Gastrocnemius medialis (tissue), 4 donors: Measurements from ENCODE around the gene TSEN2.

Experiments used
- CTCF ChIP-seq, 5 experiments: fragments of 450-650 bp in 3 of 5; fragments of 200-600 bp in 2 of 5; sonication (generic) in 2 of 5; IDR thresholded peaks in 4 of 5; conservative IDR thresholded peaks in 1 of 5; 1 replicate in 4 of 5; 2 replicates in 1 of 5; pipeline ENCODE4 v1.5.1; 2016 to 2019; ENCODE audit warnings: antibody characterized with exemption in 5 of 5, mild to moderate bottlenecking in 3 of 5, moderate library complexity in 3 of 5
- POLR2A ChIP-seq, 2 donors: fragments of 450-650 bp; IDR thresholded peaks; one replicate each; pipeline ENCODE4 v1.6.1; 2017; ENCODE audit warnings: antibody characterized with exemption in 2 of 2, mild to moderate bottlenecking in 2 of 2, moderate library complexity in 2 of 2

GRCh38 chr3:12484983-12485327 is 675 bp downstream of the TSEN2 start:
- TF ChIP-seq CTCF (IDR thresholded peaks at IDR 0.05 in 4 of 5, conservative IDR thresholded peaks at IDR 0.05 in 1 of 5): no peak
- no peak for TF ChIP-seq POLR2A (IDR thresholded peaks at IDR 0.05)
